Measurements from ENCODE around the gene ZDHHC22. TPM values are rescaled to one million over a fixed set of nuclear protein-coding genes. Genes with fewer than 3 reads are reported as not detected.

ZDHHC22 gene, protein sequence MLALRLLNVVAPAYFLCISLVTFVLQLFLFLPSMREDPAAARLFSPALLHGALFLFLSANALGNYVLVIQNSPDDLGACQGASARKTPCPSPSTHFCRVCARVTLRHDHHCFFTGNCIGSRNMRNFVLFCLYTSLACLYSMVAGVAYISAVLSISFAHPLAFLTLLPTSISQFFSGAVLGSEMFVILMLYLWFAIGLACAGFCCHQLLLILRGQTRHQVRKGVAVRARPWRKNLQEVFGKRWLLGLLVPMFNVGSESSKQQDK
- total RNA-seq (2014; rRNA removed; shearing (Covaris generic)): 12.1 and 13.4 TPM in 2 replicates

DNA sequence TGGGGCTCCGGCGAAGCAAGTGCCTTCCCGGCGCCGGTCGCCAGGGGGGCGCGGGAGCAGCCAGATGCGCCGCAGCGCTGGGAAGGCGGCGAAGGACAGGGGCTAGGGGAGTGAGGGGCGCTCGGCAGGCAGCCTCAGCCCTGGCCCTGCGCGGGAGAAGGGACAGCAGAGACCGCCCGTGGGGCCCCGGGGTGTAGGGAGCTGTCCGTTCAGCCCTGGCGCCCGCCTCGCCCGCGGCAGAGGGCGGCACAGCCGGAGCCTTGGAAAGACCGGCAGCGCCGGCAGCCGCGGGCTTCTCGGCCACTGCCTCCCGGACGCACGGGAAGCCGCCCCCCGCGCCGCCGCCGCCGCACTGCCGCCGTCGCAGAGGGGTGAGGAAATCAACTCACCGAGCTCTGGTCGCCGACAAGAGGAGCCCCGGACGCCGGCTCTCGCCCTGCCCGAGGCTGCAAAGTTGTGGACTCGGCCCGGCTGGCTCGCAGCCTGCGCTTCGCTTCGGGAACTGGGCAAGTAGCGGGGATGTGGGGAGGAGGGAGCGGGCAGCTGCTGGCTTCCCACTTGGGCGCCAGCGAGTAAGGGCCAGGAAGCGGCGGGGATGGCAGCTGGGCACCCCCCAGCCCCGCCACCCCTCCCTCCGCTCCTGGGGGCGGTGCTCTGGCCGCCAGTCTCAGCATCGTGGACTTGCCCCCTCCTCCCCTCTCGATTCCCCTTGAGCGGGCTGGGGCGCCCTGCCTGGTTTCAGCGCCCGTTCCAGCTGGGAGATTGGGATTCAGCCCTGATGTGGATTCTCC, at the start of gene ZDHHC22:
TSS of gene ZDHHC22 (minus strand) at position 578 of the 791 bp plus-strand sequence. CDS start 2,053 bp downstream, outside the sequence.
- Histone ChIP-seq H3K36me3 (no peaks in the 10 kb centered on the region), H3K4me3 (peak within 1 kb of the TSS; percentile 64), H3K4me1 (no peaks in the 10 kb centered on the region), H3K27ac (peak within 1 kb of the TSS; percentile 45), H3K27me3 (no peaks in the 10 kb centered on the region), H3K9me3 (replicated peaks) (no peaks in the 10 kb centered on the region)
- peak; percentile 83 to 87 for DNase-seq

DNA sequence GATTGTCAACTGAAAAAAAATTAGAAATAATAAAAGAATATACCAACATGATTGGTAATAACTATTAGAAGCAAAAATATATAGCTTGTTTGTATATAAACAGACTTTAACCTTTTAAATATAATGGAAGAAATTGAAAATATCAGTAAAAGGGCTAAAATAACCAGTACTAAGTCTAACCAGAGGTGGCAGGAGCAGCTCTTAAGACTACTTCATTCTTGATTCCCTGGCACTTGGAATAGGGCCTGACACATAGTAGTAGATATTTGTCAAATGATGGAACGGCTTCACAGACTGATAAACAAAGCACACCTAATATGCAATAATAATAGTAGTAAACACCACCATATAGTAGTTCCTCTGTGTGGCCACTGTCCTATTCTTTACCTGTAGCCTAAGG, 49.4 kb upstream of the ZDHHC22 start:
- Histone ChIP-seq H3K36me3 (no peaks in the 10 kb centered on the region), H3K27me3 (no peaks in the 10 kb centered on the region), H3K9me3 (replicated peaks) (no peaks in the 10 kb centered on the region), H3K4me1 (peaks cover 28% of the 10 kb centered on the region), H3K27ac (no peak overlapping the region), H3K4me3 (no peak overlapping the region)
- no peak for DNase-seq

DNA sequence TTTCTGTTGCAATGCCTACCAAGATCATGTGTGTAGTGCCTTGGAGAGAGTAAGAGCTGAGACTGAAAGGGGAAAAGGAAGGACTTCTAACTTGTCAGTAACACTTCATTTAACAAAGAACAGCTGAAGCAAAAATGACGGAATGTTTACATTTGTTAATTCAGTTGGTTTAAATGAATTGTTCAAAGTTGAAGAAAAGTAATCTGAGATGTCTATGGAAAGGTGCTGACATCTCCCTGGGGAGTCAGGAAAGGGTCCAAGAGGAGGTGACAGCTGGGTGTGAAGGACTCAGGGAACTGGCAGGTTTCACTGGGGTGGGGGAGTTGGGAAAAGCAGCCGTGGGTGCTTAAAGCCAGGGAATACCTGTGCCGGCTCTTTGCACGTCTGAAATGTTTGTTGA, 47.9 kb upstream of the ZDHHC22 start:
- Histone ChIP-seq H3K4me3 (no peak overlapping the region), H3K36me3 (no peaks in the 10 kb centered on the region), H3K4me1 (peaks cover 28% of the 10 kb centered on the region), H3K27ac (no peak overlapping the region), H3K9me3 (replicated peaks) (no peaks in the 10 kb centered on the region), H3K27me3 (no peaks in the 10 kb centered on the region)
- DNase-seq: peak in 1 of 2 experiments; percentile 53

DNA sequence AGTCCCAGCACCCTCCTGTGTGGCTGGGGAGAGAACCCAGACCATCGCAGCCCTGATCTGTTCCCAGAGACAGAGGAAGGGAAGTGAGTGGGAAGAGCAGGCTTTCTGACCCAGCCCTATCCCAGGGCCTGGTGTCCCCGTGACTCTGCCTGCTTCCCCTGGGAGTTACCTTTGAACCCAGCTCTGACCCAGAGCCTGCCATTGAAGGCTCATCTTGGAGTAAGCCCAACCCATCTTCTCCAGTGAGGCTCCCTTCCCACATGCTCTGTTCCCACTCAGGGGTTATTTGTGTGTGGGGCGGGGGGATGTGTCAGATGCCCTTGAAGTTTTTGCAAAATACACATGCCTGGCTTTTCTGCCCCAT, 46.0 kb upstream of the ZDHHC22 start:
- Histone ChIP-seq H3K4me3 (peak overlapping the region; percentile 44), H3K4me1 (peaks cover 28% of the 10 kb centered on the region), H3K9me3 (replicated peaks) (no peaks in the 10 kb centered on the region), H3K27me3 (no peaks in the 10 kb centered on the region), H3K27ac (peak overlapping the region; percentile 88), H3K36me3 (no peaks in the 10 kb centered on the region)
- DNase-seq: no peak

DNA sequence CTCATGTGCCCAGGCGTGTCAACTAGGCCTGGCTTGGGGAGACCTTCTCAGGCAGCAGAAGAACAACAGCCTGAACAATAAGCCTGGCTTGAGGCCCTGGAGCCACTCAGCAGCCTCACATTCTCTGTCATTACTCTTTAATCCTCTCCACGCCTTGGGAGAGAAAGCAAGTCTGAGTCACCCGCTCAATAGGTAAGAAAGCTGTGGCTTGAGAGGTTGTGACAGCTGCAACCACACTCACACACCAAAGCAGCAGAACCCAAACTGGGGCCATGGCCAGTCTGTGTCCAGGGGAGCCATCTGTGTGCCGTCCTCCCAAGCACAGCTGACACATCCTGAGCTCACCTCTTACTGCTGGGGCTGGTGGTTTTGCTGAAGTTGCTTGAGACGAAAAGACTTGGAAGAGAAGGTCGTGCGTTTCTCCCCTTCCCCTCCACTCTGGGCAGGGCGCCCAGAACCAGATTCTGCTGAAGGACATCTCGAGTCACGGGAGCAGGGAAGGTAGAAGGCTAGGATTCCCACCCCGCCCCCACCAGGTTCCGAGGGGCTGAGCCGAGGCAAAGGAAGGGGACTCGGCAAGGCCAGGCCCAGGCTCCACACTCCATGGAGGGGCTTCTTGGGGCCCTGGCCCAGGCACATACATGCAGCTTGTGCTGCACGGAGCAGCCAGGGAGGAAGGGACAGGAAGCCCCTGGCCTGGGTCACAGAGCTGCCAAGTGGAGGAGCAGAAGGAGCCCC, 45.5 kb upstream of the ZDHHC22 start:
- Histone ChIP-seq H3K4me3 (peak overlapping the region; percentile 44), H3K9me3 (replicated peaks) (no peaks in the 10 kb centered on the region), H3K4me1 (peaks cover 28% of the 10 kb centered on the region), H3K27me3 (no peaks in the 10 kb centered on the region), H3K27ac (peak overlapping the region; percentile 88), H3K36me3 (no peaks in the 10 kb centered on the region)
- peak; percentile 94 to 97 for DNase-seq

DNA sequence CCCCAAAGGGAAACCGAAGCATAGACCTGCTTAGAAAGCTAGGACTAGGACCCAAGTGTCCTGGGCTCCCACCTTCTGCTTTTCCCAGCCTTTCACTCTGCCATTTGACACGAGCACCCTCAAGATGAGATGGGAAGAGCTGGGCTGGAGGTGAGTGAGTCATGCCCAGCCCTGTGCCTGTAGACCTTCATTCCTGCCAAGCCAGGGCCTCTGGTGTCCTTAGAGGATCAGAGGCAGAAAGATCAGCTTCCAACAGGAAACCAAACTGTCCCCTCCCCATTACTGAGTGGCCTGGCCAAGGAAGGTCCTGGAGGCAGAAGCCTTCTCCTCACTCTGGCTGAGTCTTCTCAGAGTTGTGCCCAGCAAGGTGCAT, 43.5 kb upstream of the ZDHHC22 start:
- H3K27me3 ChIP-seq: no peaks in the 10 kb centered on the region
- H3K4me3 ChIP-seq: no peak overlapping the region
- no peaks in the 10 kb centered on the region for H3K9me3 ChIP-seq (replicated peaks)
- H3K27ac ChIP-seq: no peak overlapping the region
- DNase-seq: no peak
- H3K36me3 ChIP-seq: no peaks in the 10 kb centered on the region
- peaks cover 33% of the 10 kb centered on the region for H3K4me1 ChIP-seq

DNA sequence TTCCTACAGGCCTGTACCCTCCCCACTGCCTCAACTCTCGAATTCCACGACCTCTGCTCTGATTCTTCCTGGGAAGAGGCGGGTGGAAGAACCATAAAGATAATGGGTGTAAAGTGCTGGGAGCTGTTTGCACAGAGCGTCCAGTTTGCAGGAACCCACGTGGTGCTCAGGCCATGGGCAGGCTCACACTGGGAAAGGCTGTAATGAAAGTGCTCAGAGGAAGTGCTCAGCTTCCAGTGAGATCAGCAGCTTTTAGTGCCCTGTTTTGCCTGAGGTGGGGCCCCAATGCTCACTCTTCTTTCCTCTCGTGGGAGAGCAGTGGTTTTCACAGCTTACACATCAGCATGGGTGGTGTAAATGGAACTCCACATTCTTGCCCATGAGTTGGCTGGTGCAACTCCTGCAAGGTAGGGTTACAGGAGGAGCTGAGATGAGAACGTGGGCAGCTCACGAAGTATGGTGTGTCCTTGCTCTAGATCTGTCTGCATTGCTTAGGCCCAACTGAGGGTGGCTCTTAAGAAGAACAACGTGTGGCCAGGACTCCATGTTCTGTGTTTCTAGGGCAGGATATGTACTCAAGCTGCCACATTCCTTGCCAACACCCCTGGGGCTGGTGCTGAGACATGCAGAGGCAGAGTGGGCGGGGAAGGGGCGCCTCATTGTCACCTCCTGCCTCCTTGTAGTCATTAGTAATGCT, 43.0 kb upstream of the ZDHHC22 start:
- Histone ChIP-seq H3K27me3 (no peaks in the 10 kb centered on the region), H3K4me3 (no peak overlapping the region), H3K36me3 (no peaks in the 10 kb centered on the region), H3K9me3 (replicated peaks) (no peaks in the 10 kb centered on the region), H3K4me1 (peaks cover 28% of the 10 kb centered on the region), H3K27ac (no peak overlapping the region)
- DNase-seq: no peak

DNA sequence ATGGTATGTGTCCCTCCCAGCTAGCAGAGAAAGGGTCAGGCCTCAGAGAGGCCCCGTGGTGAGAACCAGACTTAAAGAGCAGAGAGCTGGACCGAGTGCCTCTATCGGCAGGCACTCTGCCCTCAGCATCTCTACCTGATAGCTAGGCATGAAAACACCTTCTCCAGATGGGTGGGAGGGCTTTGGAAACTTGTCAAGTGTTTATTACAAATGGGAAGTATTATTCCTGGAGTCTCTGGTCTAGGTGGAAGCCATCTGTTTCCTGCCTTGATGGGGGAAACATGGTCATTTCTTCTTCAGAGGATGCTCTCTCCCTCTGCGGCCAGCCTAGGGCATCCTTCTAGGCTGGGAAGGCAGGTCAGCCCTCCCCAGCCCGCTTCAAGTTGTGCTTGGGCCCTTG, 42.3 kb upstream of the ZDHHC22 start:
- Histone ChIP-seq H3K36me3 (no peaks in the 10 kb centered on the region), H3K9me3 (replicated peaks) (no peaks in the 10 kb centered on the region)

DNA sequence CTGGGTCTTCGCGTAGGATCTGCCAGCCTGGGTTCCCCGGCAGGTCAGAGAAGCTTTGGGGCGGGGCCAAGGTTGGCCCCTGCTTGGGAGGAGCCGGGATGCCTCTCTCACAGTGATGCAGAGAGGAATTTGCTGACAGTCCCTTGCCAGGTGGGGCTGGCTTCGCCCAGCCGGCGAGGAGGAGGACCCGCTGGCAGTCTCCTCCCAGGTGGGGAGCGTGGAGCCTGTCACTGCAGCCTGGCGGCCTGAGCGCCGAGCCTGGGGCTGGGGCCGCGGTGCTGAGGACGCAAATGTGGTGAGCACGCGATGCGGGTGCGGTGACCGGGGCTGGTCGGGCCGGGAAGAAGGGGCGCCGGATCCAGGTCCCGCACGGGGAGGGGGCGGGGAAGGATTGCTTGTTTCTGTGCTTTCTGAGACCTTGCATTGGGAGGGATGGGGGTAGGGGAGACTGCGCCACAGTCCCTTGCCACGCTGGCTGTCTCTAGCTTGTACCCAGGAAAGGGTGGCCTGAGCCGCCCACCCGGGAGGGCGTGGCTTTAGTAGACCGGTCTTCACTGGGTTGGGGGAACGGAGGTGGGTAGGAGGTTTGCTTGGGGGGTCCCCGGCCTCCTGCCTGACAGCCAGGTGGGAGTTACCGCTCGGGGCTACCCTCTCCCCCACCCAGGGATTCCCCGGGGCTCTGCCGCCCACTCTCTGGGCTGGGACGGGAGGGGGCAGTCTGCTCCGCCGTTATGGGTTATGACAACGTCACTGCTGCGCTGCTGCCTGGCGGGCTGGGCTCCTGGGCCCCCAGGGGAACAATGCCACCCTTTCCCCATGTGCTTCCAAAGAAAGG, 40.2 kb upstream of the ZDHHC22 start, which contains the start of gene TMEM63C:
TSS of gene TMEM63C (plus strand) at position 196 of the 835 bp plus-strand sequence. CDS start 37,016 bp downstream, outside the sequence.
- H3K27me3 ChIP-seq: no peaks in the 10 kb centered on the region
- peak within 1 kb of the TSS; percentile 78 for H3K4me3 ChIP-seq
- H3K9me3 ChIP-seq (replicated peaks): no peaks in the 10 kb centered on the region
- H3K27ac ChIP-seq: peak within 1 kb of the TSS; percentile 41
- DNase-seq: peak; percentile 92 to 94
- peaks cover 16% of the 10 kb centered on the region for H3K4me1 ChIP-seq
- no peaks in the 10 kb centered on the region for H3K36me3 ChIP-seq

More for the DNA sequence above, 42.3 kb upstream of the ZDHHC22 start:
- Histone ChIP-seq H3K27me3 (no peaks in the 10 kb centered on the region), H3K4me1 (peaks cover 23% of the 10 kb centered on the region), H3K4me3 (no peak overlapping the region), H3K27ac (no peak overlapping the region)
- DNase-seq: no peak

DNA sequence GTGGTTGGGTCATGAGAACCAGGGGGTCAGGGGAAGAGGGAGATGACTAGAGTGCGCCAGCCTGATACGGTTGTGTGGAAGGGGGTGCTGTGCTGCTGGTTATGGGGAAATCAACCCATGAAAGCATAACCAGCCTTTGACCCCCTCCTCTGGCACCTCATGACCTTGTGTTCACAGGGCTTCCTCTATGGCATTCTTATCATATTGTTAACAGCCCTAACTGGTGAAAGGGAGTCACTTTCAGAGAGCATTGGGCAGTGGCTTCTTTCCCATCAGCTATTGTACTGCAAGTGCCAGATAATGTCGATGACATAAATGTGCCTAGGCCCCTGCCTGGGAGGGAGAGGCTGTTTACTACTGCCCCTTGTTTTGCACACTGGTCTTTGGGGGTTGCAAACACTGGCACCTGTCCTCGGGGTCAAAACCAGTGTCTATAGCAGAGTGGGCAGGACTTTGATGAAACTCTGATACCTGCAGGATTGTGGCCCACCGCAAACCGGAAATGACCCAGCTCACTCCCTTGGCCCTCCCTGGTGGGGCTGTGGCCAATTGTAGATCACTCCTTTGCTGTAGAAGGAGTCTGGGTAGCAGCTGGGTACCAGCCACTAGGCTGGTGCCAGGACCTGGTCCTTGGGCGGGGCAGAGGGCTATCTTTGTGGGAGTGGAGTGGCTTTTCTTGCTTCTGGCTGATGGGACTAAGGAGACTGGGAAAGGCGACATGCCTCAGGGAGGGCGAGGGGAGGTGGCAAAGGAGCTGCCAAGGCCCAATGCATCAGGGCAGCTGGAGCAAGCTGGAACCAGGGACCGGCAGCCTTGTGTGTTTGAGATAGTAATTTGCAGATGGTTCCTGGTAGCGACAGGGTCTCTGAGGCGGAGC, 39.4 kb upstream of the ZDHHC22 start:
- peaks cover 8% of the 10 kb centered on the region; the same call in 1 of the 2 replicates for H3K4me1 ChIP-seq
- no peaks in the 10 kb centered on the region for H3K9me3 ChIP-seq (replicated peaks)
- no peaks in the 10 kb centered on the region for H3K36me3 ChIP-seq
- DNase-seq: no peak
- no peaks in the 10 kb centered on the region for H3K27me3 ChIP-seq
- peak overlapping the region; percentile 78 for H3K4me3 ChIP-seq
- no peak overlapping the region for H3K27ac ChIP-seq

DNA sequence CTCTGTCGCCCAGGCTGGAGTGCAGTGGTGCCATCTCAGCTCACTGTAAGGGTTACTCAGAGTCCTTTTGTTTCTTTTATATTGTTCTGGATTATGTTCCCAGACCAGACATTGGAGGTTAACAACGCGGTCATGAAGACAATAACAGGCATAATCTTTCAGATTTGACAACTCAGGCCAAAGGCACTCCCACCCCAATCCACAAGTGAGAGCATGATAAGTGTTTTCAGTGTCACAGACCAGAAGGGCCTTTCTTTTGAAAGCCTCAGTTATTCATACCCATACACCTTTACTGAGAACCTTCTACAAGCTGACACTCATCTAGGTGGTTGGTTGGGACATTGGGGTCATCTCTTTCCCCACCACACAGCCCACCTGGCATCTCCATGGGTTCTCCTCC, 37.1 kb upstream of the ZDHHC22 start:
- Histone ChIP-seq H3K4me3 (no peak overlapping the region), H3K36me3 (no peaks in the 10 kb centered on the region), H3K27me3 (no peaks in the 10 kb centered on the region), H3K9me3 (replicated peaks) (no peaks in the 10 kb centered on the region), H3K4me1 (peaks cover 8% of the 10 kb centered on the region; the same call in 1 of the 2 replicates), H3K27ac (no peak overlapping the region)
- DNase-seq: no peak

DNA sequence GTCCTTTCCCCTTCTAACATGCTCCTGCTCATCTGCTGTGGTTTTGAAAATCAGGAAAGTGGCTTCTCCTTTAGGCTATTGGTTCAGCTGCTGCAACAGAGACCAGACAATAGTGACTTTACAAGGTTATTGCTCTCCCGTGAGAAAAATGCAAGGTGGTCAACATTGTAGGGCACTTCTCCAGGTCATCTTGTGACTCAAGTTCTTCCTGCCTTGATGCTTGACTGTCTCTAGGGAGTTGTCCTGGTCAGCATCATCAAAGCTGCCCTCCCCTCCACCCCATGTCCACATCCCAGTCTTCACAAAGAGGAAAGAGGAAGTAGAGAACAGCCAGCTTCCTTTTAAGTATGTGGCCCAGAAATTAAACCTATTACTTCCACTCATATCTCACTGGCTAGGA, 36.1 kb upstream of the ZDHHC22 start:
- Histone ChIP-seq H3K9me3 (replicated peaks) (no peaks in the 10 kb centered on the region), H3K27me3 (no peaks in the 10 kb centered on the region), H3K27ac (no peak overlapping the region), H3K4me3 (no peak overlapping the region), H3K4me1 (peaks cover 8% of the 10 kb centered on the region; the same call in 1 of the 2 replicates), H3K36me3 (no peaks in the 10 kb centered on the region)
- DNase-seq: peak in 1 of 2 experiments; percentile 56

DNA sequence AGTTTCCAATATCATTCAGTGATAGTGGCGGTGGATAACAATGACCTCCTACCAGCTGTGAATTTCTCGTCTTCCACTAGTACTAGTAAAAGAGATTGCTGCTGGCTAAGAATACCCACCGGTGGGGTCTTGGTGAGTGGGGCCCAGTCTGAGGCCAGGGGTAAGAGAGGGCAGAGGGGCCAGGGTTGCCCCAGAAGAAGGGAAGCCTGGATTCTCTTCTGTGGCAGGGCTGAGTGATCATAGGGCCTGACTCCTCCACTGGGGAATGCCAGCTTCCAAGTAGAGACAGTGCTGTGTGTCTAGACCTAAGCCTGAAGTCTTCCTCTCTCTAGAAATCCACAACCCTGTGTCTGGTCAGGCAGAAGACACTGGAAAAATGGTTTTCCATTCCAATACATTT, 34.3 kb upstream of the ZDHHC22 start:
- H3K27me3 ChIP-seq: no peaks in the 10 kb centered on the region
- H3K4me1 ChIP-seq: peaks cover 5% of the 10 kb centered on the region; the same call in 1 of the 2 replicates
- DNase-seq: no peak
- H3K36me3 ChIP-seq: no peaks in the 10 kb centered on the region
- no peak overlapping the region for H3K27ac ChIP-seq
- no peak overlapping the region for H3K4me3 ChIP-seq
- no peaks in the 10 kb centered on the region for H3K9me3 ChIP-seq (replicated peaks)
